Stimulated activated CD4-positive, alpha-beta T cell treated with anti-CD3 and anti-CD28 coated beads, Interleukin-4, amount 100 ng/mL, for 4 hours (primary cell): ENCODE measurements around the gene MAN1B1.
"Not testable (repeated sequence)": the region's sequence is repeated elsewhere in the genome, so short reads cannot be mapped to it uniquely, and the experiment has no call there.

Experiments
- DNase-seq, 2 experiments: peaks; one replicate each; pipeline ENCODE4 v3.0.0-alpha.2; 2020

MAN1B1 gene

DNA sequence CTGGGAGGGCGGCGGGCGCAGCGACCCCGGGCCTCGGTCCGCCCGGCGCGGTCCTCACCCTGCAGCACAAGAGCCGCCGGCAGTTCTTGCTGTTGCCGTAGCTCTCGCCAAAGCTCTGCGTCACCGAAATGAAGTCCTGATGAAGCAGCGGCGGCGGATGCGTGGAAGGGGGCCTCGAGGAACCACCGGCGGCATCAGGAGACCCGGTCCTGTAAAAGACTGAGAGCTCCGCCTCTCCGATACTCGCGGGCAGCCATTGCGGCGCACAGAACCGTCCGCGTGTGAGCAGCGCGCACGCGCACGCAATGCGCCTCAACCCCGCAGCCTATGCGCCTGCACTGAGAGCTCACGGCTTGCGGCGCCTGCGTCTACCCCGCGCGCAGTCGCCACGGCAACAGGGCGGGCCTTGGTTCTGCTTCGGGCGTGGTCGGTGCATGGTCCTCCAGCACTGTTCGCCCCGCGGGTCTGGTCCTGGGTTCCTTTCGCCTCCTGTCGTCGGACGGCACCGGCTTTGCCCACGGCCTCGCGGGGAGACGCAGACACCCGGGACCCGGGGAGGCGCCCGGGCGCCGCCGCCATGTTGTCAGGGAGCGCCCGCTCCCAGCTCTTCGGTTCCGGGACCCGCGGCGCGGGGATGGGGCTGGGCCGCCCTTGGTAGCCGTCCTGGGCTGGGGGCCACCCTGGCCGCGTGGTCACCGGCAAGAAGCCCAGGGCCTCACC lies 42.8 kb downstream of the MAN1B1 start:
- peak; percentile 88 to 91 for DNase-seq

DNA sequence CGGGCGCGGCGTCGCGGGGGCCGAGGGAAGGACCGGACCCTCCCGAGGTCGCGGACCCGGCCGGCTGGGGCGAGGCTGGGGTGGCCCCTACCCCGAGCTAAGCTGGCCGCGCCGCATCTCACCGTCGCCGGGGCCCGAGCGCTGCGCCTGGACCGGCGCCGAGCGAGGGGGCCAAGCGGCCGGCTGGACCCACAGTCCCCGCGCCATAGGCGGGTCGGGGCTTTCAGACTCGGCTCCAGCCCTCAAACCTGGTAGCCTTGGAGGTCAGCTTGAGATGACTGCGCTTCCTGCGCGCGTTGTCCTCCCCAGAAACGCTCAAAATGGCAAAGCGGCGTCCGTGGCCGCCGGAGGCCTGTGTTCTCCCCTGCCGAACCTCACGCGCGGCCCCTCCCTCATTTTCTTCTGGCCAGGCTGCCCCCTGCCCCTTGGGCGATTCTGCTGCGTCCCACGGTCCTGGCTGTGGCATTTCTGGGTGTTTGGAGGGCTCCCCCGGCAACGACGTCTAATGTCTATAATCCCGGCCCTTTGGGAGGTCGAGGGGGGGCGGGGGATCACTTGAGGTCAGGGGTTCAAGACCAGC lies 43.5 kb downstream of the MAN1B1 start:
- no peak for DNase-seq

DNA sequence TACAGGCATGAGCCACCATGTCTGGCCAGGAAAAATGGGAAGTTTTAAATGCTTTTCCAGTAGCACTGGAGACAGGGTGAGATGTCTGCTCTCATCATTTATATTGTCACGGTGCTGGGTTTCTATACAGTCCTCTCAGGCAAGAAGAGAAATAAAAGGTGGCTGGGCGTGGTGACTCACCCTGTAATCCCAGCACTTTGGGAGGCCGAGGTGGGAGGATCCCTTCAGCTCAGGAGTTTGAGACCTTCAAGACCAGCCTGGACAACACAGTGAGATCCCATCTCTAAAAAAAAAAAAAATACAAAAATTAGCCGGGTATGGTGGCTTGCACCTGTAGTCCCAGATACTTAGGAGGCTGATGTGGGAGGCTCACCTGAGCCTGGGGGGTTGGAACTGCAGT lies 47.4 kb downstream of the MAN1B1 start:
- no peak for DNase-seq

DNA sequence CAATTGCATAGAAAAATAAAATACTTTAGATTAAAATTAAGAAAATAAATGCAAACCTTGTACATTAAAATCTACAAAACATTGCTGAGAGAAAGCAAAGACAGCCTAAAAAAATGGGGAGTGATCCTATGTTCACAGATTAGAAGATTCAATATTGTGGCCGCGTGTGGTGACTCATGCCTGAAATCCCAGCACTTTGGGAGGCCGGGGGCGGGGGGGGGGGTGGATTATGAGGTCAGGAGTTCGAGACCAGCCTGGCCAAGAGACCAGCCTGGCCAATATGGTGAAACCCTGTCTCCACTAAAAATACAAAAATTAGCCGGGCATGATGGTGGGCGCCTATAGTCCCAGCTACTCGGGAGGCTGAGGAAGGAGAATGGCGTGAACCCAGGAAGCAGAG lies 48.4 kb downstream of the MAN1B1 start:
- DNase-seq, result not testable (repeated sequence)

DNA sequence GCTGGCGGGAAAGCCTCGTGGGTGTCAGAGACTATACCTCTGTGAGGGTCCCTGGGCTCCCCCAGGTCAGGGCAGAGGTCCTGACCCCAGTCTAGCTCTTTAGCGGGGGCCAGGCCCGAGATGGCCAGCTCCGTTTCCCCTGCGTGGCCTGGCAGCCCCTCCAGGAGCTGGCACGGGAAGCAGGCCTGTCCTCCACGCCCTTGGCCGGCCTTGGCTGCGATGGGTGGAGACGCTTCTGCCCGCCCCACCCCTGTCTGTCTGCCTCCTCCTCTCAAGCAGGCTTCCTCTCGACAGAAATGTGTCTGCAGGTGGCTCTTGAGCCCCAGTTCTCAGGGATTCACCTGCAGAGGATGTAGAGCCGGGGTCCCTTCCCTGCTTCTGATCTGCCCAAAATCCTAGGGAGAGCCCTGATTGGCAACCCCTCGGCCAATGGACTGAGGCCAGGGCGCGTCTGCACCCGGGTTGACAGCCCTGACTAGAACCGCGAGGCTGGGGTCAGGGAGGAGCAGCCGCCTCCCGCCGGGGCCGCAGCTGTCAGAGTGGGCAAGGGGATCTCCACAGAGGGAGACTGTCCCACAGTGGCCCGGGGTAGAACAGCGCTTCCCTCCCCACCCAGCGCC lies 49.6 kb downstream of the MAN1B1 start:
- no peak for DNase-seq

DNA sequence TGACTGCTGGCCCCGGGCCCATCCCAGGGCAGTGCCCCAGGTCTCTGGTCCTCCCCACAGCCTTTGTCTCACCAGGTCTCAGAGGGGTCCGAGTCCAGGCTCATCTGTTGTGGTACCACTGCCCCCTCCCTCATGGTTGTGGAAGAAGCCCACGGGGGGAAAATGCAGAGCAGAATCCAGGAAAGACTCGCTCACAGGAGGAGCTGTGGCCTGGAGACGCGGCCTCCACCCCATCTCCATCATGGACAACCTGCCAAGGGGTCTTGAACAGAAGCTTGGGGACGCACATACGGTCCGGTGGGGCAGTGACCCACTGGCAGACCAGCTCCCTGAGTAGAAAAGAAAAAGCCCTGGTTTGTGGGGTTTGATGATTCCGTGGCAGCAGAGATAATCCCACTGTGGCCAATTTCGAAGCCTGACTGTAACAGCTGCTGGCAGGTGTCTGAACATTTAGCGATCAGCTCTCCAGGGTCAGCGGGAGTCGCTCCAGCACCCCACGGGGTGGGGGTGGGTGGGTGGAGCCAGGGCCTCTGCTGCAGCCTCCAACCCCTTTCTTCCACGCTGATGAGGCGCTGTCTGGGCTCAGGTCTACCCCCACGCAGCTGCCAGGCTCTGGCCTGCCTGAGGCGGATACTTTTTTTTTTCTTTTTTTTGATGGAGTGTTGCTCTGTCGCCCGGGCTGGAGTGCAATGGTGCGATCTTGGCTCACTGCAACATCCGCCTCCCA lies 50.3 kb downstream of the MAN1B1 start:
- DNase-seq, result no peak

DNA sequence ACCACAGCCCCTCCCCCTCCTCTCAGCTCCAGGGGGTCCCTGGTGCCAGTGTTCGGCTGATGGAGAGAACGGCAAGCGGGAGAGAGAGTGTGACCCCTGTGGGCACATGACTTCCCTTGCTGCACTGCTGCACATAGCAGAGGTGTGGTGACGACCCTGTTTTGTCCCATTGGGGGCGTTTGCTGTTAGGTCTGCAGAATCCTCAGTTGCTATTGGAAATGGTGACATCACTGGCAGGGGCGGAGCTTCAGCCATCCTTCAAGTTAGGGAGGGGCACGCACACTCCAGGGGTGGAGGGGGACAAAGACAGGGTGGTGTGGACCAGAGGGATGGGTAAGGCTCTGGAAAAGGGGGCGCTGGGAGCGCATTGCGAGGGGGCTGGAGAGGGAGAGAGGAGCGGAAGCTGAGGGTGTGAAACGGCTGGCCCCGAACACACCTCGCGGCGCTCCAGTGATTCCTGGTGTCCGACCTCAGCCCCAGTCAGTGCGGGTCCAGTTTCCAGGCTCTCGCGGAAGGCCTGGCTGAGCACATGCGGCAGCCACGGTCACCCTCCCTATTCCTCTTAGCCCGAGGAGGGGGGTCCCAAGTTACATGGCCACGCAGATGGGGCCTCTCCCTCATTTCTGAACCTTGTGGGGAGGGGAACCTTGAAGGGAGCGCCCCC lies 51.4 kb downstream of the MAN1B1 start:
- no peak for DNase-seq

DNA sequence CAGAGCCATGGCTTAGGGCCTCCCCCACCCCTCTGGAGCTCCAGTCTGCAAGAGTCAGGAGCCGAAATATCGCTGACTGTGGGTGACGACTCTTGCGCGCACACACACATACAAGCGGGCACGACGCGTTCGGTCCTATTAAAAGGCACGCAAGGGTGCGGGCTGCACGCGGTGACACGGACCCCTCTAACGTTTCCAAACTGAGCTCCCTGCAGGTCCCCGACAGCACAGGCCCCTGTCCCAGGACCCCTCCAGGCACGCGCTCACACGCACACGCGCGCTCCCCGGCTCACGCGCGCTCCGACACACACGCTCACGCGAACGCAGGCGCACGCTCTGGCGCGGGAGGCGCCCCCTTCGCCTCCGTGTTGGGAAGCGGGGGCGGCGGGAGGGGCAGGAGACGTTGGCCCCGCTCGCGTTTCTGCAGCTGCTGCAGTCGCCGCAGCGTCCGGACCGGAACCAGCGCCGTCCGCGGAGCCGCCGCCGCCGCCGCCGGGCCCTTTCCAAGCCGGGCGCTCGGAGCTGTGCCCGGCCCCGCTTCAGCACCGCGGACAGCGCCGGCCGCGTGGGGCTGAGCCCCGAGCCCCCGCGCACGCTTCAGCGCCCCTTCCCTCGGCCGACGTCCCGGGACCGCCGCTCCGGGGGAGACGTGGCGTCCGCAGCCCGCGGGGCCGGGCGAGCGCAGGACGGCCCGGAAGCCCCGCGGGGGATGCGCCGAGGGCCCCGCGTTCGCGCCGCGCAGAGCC lies 52.1 kb downstream of the MAN1B1 start, which contains the start of gene GRIN1:
GRIN1 (plus strand) TSS at position 433 of the 746 bp plus-strand sequence. CDS start 333 bp downstream, outside the sequence.
- DNase-seq, result peak in 1 of 2 experiments; percentile 45

DNA sequence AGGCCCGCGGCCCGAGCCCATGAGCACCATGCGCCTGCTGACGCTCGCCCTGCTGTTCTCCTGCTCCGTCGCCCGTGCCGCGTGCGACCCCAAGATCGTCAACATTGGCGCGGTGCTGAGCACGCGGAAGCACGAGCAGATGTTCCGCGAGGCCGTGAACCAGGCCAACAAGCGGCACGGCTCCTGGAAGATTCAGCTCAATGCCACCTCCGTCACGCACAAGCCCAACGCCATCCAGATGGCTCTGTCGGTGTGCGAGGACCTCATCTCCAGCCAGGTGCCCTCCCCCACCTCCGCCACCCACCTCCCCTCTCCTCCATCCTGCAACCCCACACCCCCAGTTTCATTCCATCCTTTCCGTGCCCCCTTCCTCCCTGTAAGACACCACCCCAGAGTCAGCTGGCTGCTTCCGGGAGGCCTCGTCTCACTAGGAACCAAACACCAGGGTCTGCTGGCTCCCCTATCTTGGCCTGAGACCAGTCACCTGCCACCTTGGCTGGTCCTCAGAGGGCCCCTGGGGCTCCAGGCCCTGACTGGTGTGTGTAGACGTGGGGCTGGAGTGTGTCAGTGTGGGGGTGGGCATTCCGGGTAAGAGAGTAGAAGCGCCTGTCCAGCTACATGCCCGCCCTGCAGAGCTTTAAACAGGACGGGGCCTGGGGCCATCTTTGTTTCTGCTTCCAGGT lies 52.8 kb downstream of the MAN1B1 start:
- DNase-seq, result no peak

DNA sequence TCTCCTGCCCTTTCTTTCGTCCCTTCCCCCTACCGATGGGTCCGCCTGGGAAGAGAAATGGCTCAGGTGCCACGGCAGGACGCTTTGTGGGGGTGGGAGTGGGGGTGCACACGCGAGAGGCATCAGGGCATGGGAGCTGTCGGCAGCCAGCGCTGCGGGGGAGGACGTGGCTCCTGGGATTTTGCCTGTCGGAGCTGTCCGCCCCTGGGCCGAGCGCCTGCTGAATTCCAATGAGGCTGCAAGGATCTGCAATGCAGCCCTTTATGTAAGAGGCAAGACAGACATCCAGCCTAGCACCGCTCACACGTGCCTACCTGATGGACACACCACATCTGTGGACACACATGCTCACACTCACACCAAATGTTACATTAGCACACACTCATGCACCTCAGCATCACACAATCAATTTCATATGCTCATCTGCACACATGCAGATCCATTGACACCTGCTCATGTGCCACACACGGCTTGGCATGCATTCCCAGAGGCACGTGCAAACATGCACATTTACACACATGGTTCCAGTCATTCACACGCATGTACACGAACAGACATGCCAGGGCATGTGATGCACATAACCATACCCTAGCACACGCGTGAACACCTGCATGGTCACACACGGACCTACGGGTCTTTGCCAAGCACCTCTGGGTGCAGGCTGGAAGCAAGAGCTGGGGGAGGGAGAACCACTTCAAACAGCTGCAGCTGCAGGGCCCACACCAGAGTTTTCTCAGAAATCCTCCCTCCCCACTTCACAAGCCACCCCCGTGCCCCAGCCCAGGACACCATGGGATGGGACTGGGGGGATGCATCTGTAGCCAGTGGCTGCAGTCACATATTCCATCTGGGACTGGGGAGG lies 53.6 kb downstream of the MAN1B1 start:
- DNase-seq, result no peak

DNA sequence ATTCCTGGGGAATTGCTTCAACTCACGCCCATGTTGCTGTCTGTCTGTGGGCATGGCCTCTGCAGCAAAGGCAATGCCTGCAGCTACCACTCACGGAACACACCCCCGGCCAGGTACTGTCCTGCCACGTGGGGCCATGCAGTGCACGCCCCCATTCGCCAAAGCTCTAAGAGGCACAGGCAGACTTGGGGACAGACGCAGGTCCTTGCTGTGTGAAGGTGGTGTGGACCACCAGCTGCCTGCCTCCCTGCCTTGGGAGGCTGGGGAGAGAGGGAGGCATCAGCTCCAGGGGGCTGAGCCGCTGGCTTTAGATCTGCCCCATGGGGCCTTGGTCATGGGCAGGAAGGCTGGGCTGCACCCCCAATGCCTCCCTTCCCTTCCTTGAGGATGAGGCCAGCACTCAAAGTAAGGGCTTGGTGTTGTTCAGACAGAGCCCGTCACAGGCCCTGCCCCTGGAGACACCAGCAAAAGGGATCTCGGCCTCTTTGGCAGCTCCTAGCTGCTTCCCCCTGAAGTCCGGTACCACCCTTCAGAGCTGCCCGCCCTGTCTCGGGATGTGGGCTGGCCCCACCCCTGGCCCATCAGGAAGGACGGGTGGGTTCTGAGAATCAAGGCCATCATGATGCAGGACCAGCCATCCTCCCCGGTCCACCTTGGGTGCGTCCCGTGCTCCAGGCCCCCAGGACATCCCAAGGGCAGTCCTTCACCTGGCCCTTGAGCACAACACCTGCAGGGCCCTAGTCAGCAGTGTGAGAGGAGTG lies 54.4 kb downstream of the MAN1B1 start:
- DNase-seq, result no peak

DNA sequence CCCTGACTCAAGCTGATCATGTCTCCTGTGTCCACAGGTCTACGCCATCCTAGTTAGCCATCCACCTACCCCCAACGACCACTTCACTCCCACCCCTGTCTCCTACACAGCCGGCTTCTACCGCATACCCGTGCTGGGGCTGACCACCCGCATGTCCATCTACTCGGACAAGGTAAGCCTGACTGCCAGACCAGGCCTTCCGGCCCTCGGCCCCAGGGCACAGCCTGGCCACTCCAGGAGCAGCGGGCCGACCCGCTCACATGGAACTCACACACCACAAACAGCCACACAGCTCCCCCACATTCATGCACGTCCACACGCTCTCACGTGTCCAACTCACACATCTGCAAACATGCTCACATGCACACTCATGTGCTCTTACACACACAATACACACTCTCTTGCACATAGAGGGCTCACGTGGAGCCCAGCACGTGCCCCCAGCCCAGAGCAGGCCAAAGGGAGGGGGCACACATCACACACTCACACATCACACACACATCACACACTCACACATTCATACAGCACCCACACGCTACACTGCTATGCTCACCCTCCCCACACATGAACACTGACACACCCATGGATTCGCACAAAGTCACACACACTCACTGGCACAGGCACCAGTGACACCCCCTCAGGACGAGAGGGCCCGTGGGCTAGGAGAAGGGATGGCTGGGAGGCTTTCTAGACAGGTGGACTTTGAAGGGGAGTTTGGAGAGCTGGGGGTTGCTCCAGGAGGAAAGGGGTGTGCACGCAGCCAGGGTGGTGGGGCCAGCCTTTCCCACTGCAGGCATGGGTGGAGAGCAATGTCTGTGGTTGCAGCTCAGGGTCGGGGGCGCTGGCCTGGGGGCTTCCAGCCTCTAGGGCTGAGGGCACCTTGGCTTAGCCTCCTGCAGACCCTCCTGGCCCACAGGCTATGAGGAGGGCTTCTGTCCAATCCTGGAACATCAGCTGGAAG lies 55.5 kb downstream of the MAN1B1 start:
- no peak for DNase-seq

DNA sequence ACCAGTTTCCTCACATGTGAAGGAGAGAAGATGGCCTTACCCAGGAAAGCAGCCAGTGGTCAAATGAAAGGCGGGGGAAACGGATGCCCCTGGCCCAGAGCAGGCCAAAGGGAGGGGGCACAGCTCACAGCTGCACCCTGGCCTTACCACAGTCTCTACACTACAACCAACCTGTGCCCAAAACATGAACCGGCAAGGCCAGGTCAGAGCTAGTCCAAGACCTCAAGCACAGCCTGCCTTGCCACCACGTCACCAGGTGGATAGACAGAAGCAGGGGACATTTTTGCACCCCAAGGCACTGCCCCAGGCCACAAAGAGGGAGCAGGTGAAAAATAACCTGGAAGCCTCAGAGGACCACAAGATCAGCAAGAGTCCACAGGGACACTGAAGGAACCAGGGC lies 56.7 kb downstream of the MAN1B1 start:
- DNase-seq, result no peak

DNA sequence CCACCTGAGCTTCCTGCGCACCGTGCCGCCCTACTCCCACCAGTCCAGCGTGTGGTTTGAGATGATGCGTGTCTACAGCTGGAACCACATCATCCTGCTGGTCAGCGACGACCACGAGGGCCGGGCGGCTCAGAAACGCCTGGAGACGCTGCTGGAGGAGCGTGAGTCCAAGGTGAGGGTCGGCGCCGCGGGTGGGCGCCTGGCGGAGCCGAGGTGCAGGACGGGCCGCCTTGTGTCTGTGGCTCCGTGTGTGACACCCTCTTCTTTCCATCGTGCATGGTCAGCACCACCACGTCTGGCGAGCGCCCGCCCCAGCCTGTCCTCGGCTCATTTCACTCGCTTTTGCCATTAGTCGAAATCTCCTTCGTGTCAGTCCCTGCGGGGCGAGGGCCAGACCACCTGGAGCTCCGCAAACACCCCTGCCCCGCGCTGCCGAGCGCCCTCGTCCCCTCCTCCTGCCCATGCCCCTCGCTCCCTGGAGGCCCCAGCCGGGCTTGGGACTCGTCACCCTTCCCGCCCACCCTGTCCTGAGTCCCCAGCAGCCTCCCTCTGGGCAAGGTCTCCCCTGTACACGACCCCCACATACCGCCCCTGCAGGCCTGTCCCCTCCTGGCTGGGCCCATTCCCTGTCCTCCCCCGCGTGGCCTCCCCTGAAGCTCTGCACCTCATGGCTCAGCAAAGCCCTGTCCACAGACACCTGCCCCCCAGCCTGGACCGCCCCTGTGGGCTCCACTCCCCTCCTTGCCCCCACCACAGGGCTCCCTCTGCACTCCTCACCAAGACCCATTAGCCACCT lies 59.1 kb downstream of the MAN1B1 start:
- no peak for DNase-seq

DNA sequence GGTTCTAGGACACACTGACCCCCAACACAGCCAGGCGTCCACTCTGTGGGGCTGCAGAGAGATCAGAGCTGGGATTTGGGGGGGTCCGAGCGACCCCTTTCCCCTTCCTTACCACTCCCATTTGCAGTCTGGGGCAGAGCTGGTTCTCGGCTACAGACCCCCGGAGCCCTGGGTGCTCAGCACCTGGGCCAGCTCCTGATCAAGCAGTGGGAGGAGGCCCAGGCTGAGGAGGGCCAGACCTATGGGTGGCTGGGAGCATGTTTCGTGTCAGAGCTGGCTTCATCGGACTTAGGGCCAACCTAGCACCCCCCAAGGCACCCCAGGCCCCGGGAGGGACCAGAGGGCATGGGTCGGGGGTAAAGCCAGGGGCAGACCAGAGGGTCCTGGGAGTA lies 59.7 kb downstream of the MAN1B1 start:
- no peak for DNase-seq

DNA sequence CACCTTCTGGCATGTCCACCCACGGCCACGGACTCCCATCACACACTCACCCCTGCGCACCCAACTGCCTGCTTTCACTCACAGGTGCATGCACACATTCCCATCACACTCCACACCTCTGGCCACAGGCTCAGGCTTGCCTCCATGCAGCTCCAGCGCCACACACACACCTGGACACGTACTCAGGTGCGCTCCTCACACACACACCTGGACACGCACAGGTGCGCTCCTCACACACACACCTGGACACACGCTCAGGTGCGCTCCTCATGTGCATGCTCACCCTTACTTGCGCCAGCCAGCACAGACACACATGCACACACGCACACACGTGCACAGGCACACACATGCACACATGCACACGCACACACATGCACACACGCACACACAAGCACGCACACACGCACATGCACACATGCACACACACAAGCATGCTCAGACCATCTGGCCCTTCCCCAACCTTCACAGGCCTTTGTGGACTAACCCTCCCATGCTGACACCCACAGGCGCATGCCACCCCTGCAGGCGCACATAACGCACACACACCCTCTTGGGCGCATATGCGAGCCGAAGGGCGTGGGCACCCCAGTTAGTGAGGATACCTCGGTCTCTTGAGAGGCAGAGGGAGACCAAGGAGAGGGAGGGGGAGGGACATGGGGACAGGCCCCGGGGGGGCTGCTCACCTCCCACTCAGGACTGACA lies 60.5 kb downstream of the MAN1B1 start:
- DNase-seq, result no peak

DNA sequence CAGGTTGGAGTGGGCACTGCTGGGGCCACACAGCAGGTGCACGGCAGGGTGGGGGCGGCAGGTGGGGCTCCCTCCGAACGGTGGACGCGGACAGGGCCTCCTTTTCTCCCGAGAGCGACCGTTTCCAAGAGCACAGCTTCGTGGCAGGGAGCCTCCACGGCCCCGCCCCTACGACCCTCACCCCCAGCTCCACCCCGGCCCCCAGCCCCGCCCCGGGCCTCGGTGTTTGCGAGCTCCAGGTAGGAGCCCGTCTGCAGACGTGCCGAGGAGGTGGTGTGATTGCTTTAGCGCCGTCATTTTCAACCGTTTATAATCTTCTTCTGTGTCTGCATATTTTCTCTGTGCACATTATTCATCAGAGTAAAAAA lies 61.0 kb downstream of the MAN1B1 start:
- DNase-seq, result no peak
